SJSA1 (cell line): ENCODE measurements around the gene HDHD5. TPM values are rescaled to one million over a fixed set of nuclear protein-coding genes. Genes with fewer than 3 reads are reported as not detected.

Source experiments
- DNase-seq, 2 experiments: peaks; one replicate each; pipeline ENCODE4 v3.0.0-alpha.2; 2015 to 2020; ENCODE audit warnings: low spot score in 2 of 2, low read depth in 1 of 2
- H3K27ac ChIP-seq: fragments of 250-450 bp; sonication (Bioruptor Pico); 2 replicates; pipeline ENCODE4 v1.5.1; 2020; ENCODE audit warnings: mild to moderate bottlenecking, moderate library complexity
- H3K27me3 ChIP-seq: fragments of 250-450 bp; sonication (Bioruptor Pico); replicated peaks from 2 replicates; pipeline ENCODE4 v1.5.1; 2020; ENCODE audit warnings: mild to moderate bottlenecking, moderate library complexity
- H3K36me3 ChIP-seq: fragments of 250-450 bp; sonication (Bioruptor Pico); 2 replicates; pipeline ENCODE4 v1.5.1; 2020; ENCODE audit warnings: mild to moderate bottlenecking
- H3K4me1 ChIP-seq: fragments of 250-450 bp; sonication (Bioruptor Pico); replicated peaks from 2 replicates; pipeline ENCODE4 v1.6.1; 2021; ENCODE audit warnings: mild to moderate bottlenecking
- H3K4me3 ChIP-seq: fragments of 250-450 bp; sonication (Bioruptor Pico); 2 replicates; pipeline ENCODE4 v1.5.1; 2020; ENCODE audit warnings: mild to moderate bottlenecking
- H3K9me3 ChIP-seq: fragments of 250-450 bp; sonication (Bioruptor Pico); replicated peaks from 2 replicates; pipeline ENCODE4 v1.5.1; 2020; ENCODE audit warnings: mild to moderate bottlenecking
- total RNA-seq: library from RNA; depleted of rRNA; stranded (reverse); fragments of >200 nt; shearing (Covaris generic); gene quantifications from 2 replicates; pipeline ENCODE4 v1.2.3, GENCODE V29; 2014; rRNA removed

HDHD5 gene
- total RNA-seq, 1 experiment from 2014 or later, result 31.1 TPM

- Histone ChIP-seq H3K27ac (no peak overlapping the region), H3K36me3 (peaks cover 87% of the 10 kb centered on the region), H3K4me1 (no peaks in the 10 kb centered on the region), H3K27me3 (no peaks in the 10 kb centered on the region), H3K4me3 (no peak overlapping the region), H3K9me3 (no peaks in the 10 kb centered on the region)
- DNase-seq, result no peak
These were observed 56.8 kb downstream of the HDHD5 start for GRCh38 chr22:17102297-17102667.

GRCh38 chr22:17101475-17102296 lies 57.4 kb downstream of the HDHD5 start:
- Histone ChIP-seq H3K9me3 (no peaks in the 10 kb centered on the region), H3K4me1 (no peaks in the 10 kb centered on the region), H3K36me3 (peaks cover 85% of the 10 kb centered on the region), H3K27me3 (no peaks in the 10 kb centered on the region), H3K4me3 (no peak overlapping the region), H3K27ac (no peak overlapping the region)
- DNase-seq, result no peak

GRCh38 chr22:17100621-17101020 lies 58.5 kb downstream of the HDHD5 start:
- Histone ChIP-seq H3K36me3 (peaks cover 74% of the 10 kb centered on the region), H3K4me1 (no peaks in the 10 kb centered on the region), H3K9me3 (no peaks in the 10 kb centered on the region), H3K4me3 (no peak overlapping the region), H3K27me3 (no peaks in the 10 kb centered on the region), H3K27ac (no peak overlapping the region)
- no peak for DNase-seq

GRCh38 chr22:17098379-17098819 lies 60.7 kb downstream of the HDHD5 start:
- Histone ChIP-seq H3K4me3 (no peak overlapping the region), H3K36me3 (peaks cover 66% of the 10 kb centered on the region), H3K27ac (no peak overlapping the region), H3K4me1 (no peaks in the 10 kb centered on the region), H3K9me3 (no peaks in the 10 kb centered on the region), H3K27me3 (no peaks in the 10 kb centered on the region)
- no peak for DNase-seq

GRCh38 chr22:17097701-17098100 lies 61.4 kb downstream of the HDHD5 start:
- Histone ChIP-seq H3K27me3 (no peaks in the 10 kb centered on the region), H3K9me3 (no peaks in the 10 kb centered on the region)
- DNase-seq, result no peak

GRCh38 chr22:17097062-17097461 lies 62.0 kb downstream of the HDHD5 start:
- Histone ChIP-seq H3K36me3 (peaks cover 53% of the 10 kb centered on the region), H3K9me3 (no peaks in the 10 kb centered on the region), H3K27ac (no peak overlapping the region), H3K4me3 (no peak overlapping the region), H3K4me1 (no peaks in the 10 kb centered on the region), H3K27me3 (no peaks in the 10 kb centered on the region)
- DNase-seq, result no peak

More at GRCh38 chr22:17097701-17098100, 61.4 kb downstream of the HDHD5 start:
- Histone ChIP-seq H3K36me3 (peaks cover 59% of the 10 kb centered on the region), H3K4me3 (no peak overlapping the region), H3K27ac (no peak overlapping the region), H3K4me1 (no peaks in the 10 kb centered on the region)

GRCh38 chr22:17096071-17096470 lies 63.0 kb downstream of the HDHD5 start:
- no peak overlapping the region for H3K27ac ChIP-seq

GRCh38 chr22:17095538-17095937 lies 63.5 kb downstream of the HDHD5 start:
- Histone ChIP-seq H3K9me3 (no peaks in the 10 kb centered on the region), H3K36me3 (peaks cover 38% of the 10 kb centered on the region), H3K4me3 (no peak overlapping the region), H3K27ac (no peak overlapping the region), H3K27me3 (no peaks in the 10 kb centered on the region), H3K4me1 (no peaks in the 10 kb centered on the region)
- DNase-seq, result no peak

More at GRCh38 chr22:17096071-17096470, 63.0 kb downstream of the HDHD5 start:
- Histone ChIP-seq H3K27me3 (no peaks in the 10 kb centered on the region), H3K4me1 (no peaks in the 10 kb centered on the region), H3K4me3 (no peak overlapping the region), H3K36me3 (peaks cover 43% of the 10 kb centered on the region), H3K9me3 (no peaks in the 10 kb centered on the region)
- no peak for DNase-seq

GRCh38 chr22:17093081-17093480 lies 66.0 kb downstream of the HDHD5 start:
- no peak overlapping the region for H3K27ac ChIP-seq
- peaks cover under 1% of the 10 kb centered on the region for H3K4me1 ChIP-seq
- no peaks in the 10 kb centered on the region for H3K27me3 ChIP-seq
- no peak for DNase-seq
- no peaks in the 10 kb centered on the region for H3K9me3 ChIP-seq
- peaks cover 15% of the 10 kb centered on the region for H3K36me3 ChIP-seq
- H3K4me3 ChIP-seq, result no peak overlapping the region

- H3K9me3 ChIP-seq, result no peaks in the 10 kb centered on the region
- peaks cover 3% of the 10 kb centered on the region for H3K36me3 ChIP-seq
- no peak overlapping the region for H3K27ac ChIP-seq
- peak in 1 of 2 experiments; percentile 8 for DNase-seq
- H3K4me1 ChIP-seq, result peaks cover 12% of the 10 kb centered on the region
- no peak overlapping the region for H3K4me3 ChIP-seq
- no peaks in the 10 kb centered on the region for H3K27me3 ChIP-seq
These were observed 67.2 kb downstream of the HDHD5 start for GRCh38 chr22:17091851-17092250.

GRCh38 chr22:17090550-17090949 lies 68.5 kb downstream of the HDHD5 start:
- peaks cover 5% of the 10 kb centered on the region; the same call in 1 of the 2 replicates for H3K36me3 ChIP-seq
- no peaks in the 10 kb centered on the region for H3K27me3 ChIP-seq
- no peak overlapping the region for H3K27ac ChIP-seq
- no peak overlapping the region for H3K4me3 ChIP-seq
- peaks cover 26% of the 10 kb centered on the region for H3K4me1 ChIP-seq
- no peak for DNase-seq
- H3K9me3 ChIP-seq, result no peaks in the 10 kb centered on the region

Other genes with a start within 250 kb of the HDHD5 start
- not detected in 2 replicates for gene GAB4, start 151.1 kb downstream of the HDHD5 start, total RNA-seq
- gene IL17RA, start 74.3 kb downstream of the HDHD5 start, total RNA-seq, result 10.7 and 14.6 TPM in 2 replicates
- gene TMEM121B, start 37.9 kb downstream of the HDHD5 start, total RNA-seq, result 0.03 and 0.05 TPM in 2 replicates
- gene ADA2, start 60.2 kb upstream of the HDHD5 start, total RNA-seq, result not detected in 2 replicates
- gene CECR2, start 210.2 kb upstream of the HDHD5 start, total RNA-seq, result not detected in 2 replicates